Measurements from ENCODE around the gene CFAP92.

- no peak for TF ChIP-seq POLR2A (IDR thresholded peaks at IDR 0.05; ENCODE audit: low read depth, low read length)
- TF ChIP-seq TAF1 (IDR thresholded peaks at IDR 0.05; ENCODE audit: borderline replicate concordance, low read depth, low read length) = no peak
- no peak for TF ChIP-seq POLR2AphosphoS5 (IDR thresholded peaks at IDR 0.05; ENCODE audit: low read depth, low read length)
Measured at GRCh38 chr3:128902426-128902825, 91.5 kb downstream of the CFAP92 start.

Measured in GM12892 (cell line).